GM19023 (cell line): Measurements from ENCODE around the gene KLHL29.
"Not testable (repeated sequence)": the region's sequence is repeated elsewhere in the genome, so short reads cannot be mapped to it uniquely, and the experiment has no call there.

ENCODE experiments used
- ATAC-seq: cut with Tn5 transposase; IDR thresholded peaks from one replicate; pipeline ENCODE4 v1.9.1; 2021; ENCODE audit warnings: mild to moderate bottlenecking, moderate library complexity; ENCODE audit not compliant: unreplicated experiment

KLHL29 gene

GRCh38 chr2:23698721-23699579 is 314.0 kb downstream of the KLHL29 start:
- no peak for ATAC-seq

GRCh38 chr2:23699580-23699925 is 314.6 kb downstream of the KLHL29 start:
- no peak for ATAC-seq

- no peak for ATAC-seq
Observed at GRCh38 chr2:23700627-23701026, 315.6 kb downstream of the KLHL29 start.

GRCh38 chr2:23703037-23703582 is 318.1 kb downstream of the KLHL29 start:
- ATAC-seq: no peak

- ATAC-seq: no peak
Observed at GRCh38 chr2:23703583-23704385, 318.8 kb downstream of the KLHL29 start.

- ATAC-seq: no peak
Observed at GRCh38 chr2:23705771-23706612, 321.0 kb downstream of the KLHL29 start.

- no peak for ATAC-seq
Observed at GRCh38 chr2:23706613-23707078, 321.7 kb downstream of the KLHL29 start.

- ATAC-seq: no peak
Observed at GRCh38 chr2:23707096-23707495, 322.1 kb downstream of the KLHL29 start.

GRCh38 chr2:23708771-23709170 is 323.8 kb downstream of the KLHL29 start:
- no peak for ATAC-seq

- ATAC-seq: no peak
Observed at GRCh38 chr2:23709311-23709710, 324.3 kb downstream of the KLHL29 start.

GRCh38 chr2:23711979-23712755 is 327.2 kb downstream of the KLHL29 start:
- no peak for ATAC-seq

- no peak for ATAC-seq
Observed at GRCh38 chr2:23712756-23713151, 327.8 kb downstream of the KLHL29 start.

- ATAC-seq: no peak
Observed at GRCh38 chr2:23713351-23713750, 328.4 kb downstream of the KLHL29 start.

GRCh38 chr2:23718931-23719700 is 334.1 kb downstream of the KLHL29 start:
- no peak for ATAC-seq

GRCh38 chr2:23719716-23720115 is 334.7 kb downstream of the KLHL29 start:
- no peak for ATAC-seq

GRCh38 chr2:23720705-23721453 is 335.9 kb downstream of the KLHL29 start:
- ATAC-seq: no peak

GRCh38 chr2:23721454-23721826 is 336.5 kb downstream of the KLHL29 start:
- ATAC-seq: no peak

- ATAC-seq: no peak
Observed at GRCh38 chr2:23722255-23722654, 337.3 kb downstream of the KLHL29 start.

GRCh38 chr2:23723029-23723428 is 338.1 kb downstream of the KLHL29 start:
- ATAC-seq: not testable (repeated sequence)
